ENCODE data around the gene ASIC2.

DNA sequence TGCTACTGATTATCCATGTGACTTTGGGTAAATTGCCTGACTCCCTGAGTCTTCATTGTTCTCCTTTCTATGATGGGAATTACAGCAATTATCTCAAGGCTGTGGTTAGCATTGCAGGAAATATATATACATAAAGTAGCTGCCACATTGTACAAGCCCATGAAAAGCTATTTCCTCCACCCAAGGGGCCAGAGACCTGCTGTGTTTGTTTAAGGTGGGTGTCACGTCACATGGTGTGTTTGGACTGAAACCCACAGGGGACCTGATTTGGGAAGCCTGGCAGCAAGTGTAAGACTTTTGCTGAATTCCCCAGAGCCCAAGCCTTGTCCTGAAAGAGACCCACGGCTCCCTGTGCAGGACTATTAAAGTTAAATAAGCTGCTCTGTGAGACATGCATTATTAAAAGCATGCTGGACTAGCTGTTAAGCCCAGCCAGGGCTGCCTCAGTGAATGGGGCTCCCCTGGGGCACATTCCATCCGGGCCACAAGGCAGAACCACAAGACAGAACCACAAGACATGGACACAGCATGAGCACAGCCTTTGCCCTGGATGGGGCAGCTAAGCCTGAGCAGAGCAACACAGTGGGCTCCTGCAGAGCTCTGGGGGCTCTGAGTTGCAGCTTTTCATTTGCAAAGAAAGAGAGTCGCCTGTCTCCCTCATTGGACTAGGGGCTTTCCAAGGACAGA lies 152.5 kb downstream of the ASIC2 start:
- TF ChIP-seq, protein P1, sequence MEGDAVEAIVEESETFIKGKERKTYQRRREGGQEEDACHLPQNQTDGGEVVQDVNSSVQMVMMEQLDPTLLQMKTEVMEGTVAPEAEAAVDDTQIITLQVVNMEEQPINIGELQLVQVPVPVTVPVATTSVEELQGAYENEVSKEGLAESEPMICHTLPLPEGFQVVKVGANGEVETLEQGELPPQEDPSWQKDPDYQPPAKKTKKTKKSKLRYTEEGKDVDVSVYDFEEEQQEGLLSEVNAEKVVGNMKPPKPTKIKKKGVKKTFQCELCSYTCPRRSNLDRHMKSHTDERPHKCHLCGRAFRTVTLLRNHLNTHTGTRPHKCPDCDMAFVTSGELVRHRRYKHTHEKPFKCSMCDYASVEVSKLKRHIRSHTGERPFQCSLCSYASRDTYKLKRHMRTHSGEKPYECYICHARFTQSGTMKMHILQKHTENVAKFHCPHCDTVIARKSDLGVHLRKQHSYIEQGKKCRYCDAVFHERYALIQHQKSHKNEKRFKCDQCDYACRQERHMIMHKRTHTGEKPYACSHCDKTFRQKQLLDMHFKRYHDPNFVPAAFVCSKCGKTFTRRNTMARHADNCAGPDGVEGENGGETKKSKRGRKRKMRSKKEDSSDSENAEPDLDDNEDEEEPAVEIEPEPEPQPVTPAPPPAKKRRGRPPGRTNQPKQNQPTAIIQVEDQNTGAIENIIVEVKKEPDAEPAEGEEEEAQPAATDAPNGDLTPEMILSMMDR (IDR thresholded peaks at IDR 0.05): no peak
- TF ChIP-seq POLR2AphosphoS5 (IDR thresholded peaks at IDR 0.05): no peak
- TF ChIP-seq POLR2A (IDR thresholded peaks at IDR 0.05): no peak

Data from sigmoid colon (tissue), 4 donors.